ENCODE data around the gene SGMS1.
A peak's percentile ranks its signal among the peaks of the same experiment; 100 is the strongest.
"Not testable (repeated sequence)": the region's sequence is repeated elsewhere in the genome, so short reads cannot be mapped to it uniquely, and the experiment has no call there.

SGMS1 gene

DNA sequence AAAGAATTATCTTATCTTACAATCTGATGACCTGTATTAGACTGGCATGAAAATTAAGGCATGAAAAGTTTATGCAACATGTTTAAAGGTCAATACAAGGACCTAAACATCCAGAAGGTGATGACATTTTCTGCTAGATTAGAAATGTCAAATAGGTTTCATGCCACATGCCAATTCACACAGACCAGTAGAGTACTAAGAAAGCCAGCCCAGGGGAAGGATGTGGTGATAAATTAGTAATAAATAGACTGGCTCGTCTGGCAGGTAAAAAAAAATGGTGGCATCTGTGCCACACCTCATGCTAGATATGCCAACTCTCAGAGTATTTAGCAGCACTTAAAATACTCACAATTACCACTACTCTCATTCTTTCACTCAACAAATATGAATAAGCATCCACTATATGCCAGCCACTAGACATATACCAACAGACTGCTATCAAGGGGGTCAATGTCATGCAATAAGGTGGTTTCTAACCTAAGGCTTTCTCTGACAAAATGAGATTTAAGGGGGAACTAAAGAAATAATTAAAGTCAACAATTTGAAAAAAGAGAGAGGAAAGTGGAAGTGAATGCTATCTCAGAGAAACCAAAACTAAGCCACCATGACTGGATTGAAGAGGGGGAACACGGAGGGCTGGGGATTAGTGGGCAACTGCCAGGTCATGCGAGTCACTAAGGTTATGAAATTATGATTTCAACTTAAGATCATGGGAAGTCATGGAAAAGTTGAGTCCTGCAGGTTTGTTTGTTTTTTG lies 83.5 kb downstream of the SGMS1 start:
- no peak overlapping the region for H3K4me3 ChIP-seq (ENCODE audit: low read length)
- DNase-seq (ENCODE audit: low read depth), result no peak
- TF ChIP-seq, protein P1, sequence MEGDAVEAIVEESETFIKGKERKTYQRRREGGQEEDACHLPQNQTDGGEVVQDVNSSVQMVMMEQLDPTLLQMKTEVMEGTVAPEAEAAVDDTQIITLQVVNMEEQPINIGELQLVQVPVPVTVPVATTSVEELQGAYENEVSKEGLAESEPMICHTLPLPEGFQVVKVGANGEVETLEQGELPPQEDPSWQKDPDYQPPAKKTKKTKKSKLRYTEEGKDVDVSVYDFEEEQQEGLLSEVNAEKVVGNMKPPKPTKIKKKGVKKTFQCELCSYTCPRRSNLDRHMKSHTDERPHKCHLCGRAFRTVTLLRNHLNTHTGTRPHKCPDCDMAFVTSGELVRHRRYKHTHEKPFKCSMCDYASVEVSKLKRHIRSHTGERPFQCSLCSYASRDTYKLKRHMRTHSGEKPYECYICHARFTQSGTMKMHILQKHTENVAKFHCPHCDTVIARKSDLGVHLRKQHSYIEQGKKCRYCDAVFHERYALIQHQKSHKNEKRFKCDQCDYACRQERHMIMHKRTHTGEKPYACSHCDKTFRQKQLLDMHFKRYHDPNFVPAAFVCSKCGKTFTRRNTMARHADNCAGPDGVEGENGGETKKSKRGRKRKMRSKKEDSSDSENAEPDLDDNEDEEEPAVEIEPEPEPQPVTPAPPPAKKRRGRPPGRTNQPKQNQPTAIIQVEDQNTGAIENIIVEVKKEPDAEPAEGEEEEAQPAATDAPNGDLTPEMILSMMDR (conservative IDR thresholded peaks at IDR 0.05; ENCODE audit: low read length), result no peak

DNA sequence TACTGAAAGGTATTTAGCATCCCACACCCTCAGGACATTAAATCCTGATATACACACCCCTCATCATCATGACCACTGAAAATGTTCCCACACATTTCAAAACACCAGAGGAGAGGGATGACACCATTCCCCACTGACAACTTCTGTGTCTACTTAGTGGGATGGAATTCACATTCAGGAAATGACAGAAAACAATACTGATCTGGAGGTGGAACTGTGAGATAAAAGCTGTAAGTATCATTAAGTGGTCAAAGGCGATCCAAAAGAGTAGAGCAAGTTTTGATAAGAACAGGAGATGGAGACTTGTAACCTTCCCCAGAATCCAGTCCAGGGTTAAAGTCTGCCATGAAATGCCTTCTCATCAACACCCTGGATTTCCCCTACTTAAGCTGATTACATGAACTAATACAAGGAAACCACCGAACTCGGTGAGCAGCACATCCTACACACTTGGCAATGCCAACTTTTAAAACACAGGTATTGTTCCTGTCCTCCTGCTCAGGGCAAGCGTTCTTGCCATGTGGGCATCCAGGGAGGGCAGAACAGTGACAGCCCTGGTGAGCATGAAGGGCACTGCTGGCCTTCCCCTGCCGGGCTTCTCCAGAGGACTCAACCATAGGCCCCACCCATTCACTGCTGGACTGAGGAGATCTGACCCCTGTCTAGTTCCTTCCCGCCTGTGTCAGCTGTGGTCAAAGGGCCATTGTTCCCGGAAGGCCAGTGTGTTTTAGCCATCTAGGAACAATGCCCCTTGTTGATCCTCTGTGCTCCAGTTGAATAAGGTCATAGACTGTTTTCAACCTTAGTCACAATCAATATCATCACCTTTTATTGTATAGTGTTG lies 85.0 kb downstream of the SGMS1 start:
- TF ChIP-seq, protein P1 (conservative IDR thresholded peaks at IDR 0.05; ENCODE audit: low read length), result no peak
- no peak overlapping the region for H3K4me3 ChIP-seq (ENCODE audit: low read length)
- DNase-seq (ENCODE audit: low read depth), result no peak

DNA sequence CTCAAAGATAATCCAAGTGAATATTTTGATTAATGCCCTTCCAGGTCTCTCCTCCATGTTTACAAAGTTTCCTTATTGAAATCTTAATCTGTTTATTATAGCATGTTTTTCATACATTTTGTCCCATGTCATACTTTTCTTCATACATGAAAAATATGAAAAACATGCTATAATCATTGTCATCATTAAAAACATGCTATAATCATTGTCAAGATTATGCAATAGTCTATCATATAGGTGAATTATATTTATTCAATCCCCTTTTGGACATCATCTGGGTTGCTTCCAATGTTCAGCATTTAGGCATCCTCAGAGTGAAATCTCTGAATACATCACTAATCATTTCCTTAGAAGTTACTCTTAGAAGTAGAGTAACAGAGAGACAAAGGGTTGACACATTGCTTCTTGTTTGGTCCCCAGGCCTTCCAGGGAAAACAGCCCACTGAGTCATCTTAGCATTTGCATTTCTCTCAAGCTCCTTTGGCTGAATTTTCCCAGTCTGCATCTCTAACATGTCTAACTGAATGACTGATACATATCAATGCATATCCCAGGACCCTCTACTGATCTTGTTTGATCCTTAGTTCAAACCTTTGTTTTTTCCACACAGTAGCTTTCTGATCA lies 87.0 kb downstream of the SGMS1 start:
- TF ChIP-seq, protein P1 (conservative IDR thresholded peaks at IDR 0.05; ENCODE audit: low read length), result no peak
- H3K4me3 ChIP-seq (ENCODE audit: low read length), result no peak overlapping the region
- DNase-seq (ENCODE audit: low read depth), result no peak

DNA sequence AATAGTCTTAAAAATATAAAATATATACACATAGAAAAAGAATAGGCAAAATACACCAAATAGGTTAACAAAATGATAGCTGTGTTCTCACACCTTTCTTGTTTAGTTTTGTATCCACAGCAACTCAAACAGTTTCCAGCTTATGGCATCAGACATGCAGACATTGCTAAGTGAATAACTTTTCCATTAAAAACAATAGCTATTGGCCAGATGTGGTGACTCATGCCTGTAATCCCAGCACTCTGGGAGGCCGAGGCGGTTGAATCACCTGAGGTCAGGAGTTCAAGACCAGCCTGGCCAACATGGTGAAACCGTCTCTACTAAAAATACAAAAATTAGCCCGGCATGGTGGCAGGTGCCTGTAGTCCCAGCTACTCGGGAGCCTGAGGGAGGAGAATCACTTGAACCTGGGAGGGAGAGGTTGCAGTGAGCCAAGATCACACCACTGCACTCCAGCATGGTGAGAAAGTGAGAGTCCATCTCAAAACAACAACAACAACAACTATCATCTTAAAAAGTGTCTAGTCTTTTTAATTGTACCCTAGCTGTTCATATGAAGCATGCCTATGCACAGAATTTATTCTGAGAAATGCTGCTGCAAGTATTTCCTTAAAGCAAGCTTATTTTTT lies 88.9 kb downstream of the SGMS1 start:
- peak; percentile 82 for DNase-seq (ENCODE audit: low read depth)
- H3K4me3 ChIP-seq (ENCODE audit: low read length), result not testable (repeated sequence)

DNA sequence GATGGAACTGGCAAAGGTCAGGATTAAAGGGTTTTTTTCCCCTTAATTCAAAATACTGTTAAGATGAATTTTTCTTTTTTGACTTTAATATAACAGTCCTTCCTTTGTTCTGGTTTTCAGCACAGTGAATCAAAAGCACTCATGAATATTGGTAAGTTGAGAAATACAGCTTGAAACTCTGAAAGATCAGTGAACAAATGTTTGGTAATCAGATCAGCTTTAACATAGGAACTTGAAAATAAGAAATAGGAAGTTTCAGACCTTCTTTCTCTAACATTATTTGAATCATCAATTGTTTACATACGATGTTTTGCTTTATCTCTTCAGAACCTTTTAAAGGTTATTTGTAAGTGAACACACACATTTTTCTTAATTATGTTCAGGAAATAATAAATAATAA lies 90.5 kb downstream of the SGMS1 start:
- TF ChIP-seq, protein P1 (conservative IDR thresholded peaks at IDR 0.05; ENCODE audit: low read length), result no peak
- no peak for DNase-seq (ENCODE audit: low read depth)
- no peak overlapping the region for H3K4me3 ChIP-seq (ENCODE audit: low read length)

DNA sequence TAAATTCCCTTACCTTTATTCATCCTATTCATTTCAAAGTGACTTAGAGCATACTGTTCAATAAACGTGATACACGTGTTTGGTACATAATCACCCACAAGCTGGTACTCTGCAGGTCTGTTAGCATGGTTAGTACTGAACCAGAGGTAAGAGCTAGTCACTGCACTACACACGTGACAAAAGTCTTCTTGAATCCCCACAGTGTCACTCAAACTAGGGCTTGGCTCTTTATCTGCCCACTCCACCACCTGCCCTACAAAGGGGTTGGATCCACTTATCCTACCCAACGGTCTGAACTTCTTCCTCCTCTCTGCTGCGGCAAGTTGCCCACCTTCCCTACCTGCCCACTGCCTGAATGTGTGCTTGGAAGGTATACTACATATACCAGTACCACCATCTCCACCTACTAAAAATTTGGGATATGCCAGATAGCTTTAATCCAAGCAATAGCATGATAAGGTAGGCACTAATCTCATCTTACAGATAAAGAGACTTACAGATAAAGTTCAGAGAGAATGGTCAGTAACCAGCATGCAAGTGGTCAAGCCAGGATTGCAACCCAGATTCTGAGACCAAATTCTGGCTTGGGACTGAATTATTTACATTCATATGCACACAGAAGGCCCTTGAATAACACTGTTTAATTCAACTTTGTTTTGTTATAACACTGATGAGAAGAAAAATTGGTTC lies 92.2 kb downstream of the SGMS1 start:
- DNase-seq (ENCODE audit: low read depth), result no peak
- TF ChIP-seq, protein P1 (conservative IDR thresholded peaks at IDR 0.05; ENCODE audit: low read length), result no peak
- H3K4me3 ChIP-seq (ENCODE audit: low read length), result no peak overlapping the region

DNA sequence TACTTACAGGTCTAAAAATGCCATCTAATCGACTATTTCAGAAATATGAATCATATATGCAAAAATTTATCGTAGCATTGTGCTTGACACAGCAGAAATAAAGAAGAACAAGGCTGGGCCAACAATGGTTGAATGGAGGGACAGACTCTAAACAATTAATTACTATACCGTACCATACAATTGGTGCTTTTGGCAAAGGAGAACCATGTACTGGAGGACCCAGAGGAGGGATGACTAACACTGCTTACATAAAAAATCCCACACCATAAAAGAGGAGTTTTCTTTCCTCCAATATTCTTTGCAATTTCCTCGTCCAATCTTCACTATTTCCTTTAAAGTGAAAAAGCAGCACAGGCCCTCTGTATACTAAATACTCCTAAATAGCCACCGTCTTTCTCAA lies 94.1 kb downstream of the SGMS1 start:
- DNase-seq (ENCODE audit: low read depth), result no peak
- TF ChIP-seq, protein P1 (conservative IDR thresholded peaks at IDR 0.05; ENCODE audit: low read length), result no peak
- H3K4me3 ChIP-seq (ENCODE audit: low read length), result no peak overlapping the region
